Trophoblast cell (in vitro differentiated cells and primary cell): ENCODE data around the gene SAMD8.

Experiments
- DNase-seq, 2 donors: peaks; one replicate each; pipeline ENCODE4 v3.0.0-alpha.2; 2016
- H2AFZ ChIP-seq: 2 replicates; pipeline ENCODE4 v1.6.1; 2013; ENCODE audit warnings: low read length, moderate library complexity, mild to moderate bottlenecking; ENCODE audit not compliant: insufficient read depth, poor library complexity
- H2AK5ac ChIP-seq: 2 replicates; pipeline ENCODE4 v1.6.1; 2013; ENCODE audit warnings: mild to moderate bottlenecking, low read length
- H2BK120ac ChIP-seq: 2 replicates; pipeline ENCODE4 v1.6.1; 2013; ENCODE audit warnings: low read length, mild to moderate bottlenecking, moderate library complexity; ENCODE audit not compliant: insufficient read depth, poor library complexity
- H2BK12ac ChIP-seq: 2 replicates; pipeline ENCODE4 v1.6.1; 2013; ENCODE audit warnings: mild to moderate bottlenecking, low read length, moderate library complexity
- H2BK5ac ChIP-seq: 2 replicates; pipeline ENCODE4 v1.6.1; 2013; ENCODE audit warnings: low read length, low read depth, moderate library complexity, mild to moderate bottlenecking; ENCODE audit not compliant: poor library complexity
- H3K14ac ChIP-seq: 2 replicates; pipeline ENCODE4 v1.6.1; 2013; ENCODE audit warnings: mild to moderate bottlenecking, low read length
- H3K18ac ChIP-seq: 2 replicates; pipeline ENCODE4 v1.6.1; 2013; ENCODE audit warnings: mild to moderate bottlenecking, low read length
- H3K23ac ChIP-seq: 2 replicates; pipeline ENCODE4 v1.6.1; 2013; ENCODE audit warnings: low read length
- H3K27ac ChIP-seq: 2 replicates; pipeline ENCODE4 v1.5.1; 2013; ENCODE audit warnings: low read depth, mild to moderate bottlenecking, inconsistent platforms, low read length, moderate library complexity
- H3K27me3 ChIP-seq: 2 replicates; pipeline ENCODE4 v1.6.1; 2013; ENCODE audit warnings: inconsistent platforms, mild to moderate bottlenecking, low read length, moderate library complexity; ENCODE audit not compliant: insufficient read depth
- H3K36me3 ChIP-seq, 2 experiments: 1 replicate in 1 of 2; 2 replicates in 1 of 2; pipeline ENCODE4 v1.6.1; 2013; ENCODE audit warnings: low read length in 2 of 2, mild to moderate bottlenecking in 2 of 2, moderate library complexity in 1 of 2; ENCODE audit not compliant: insufficient read depth in 2 of 2, control insufficient read depth in 1 of 2
- H3K4ac ChIP-seq: 2 replicates; pipeline ENCODE4 v1.6.1; 2013; ENCODE audit warnings: low read depth, mild to moderate bottlenecking, low read length, moderate library complexity
- H3K4me1 ChIP-seq, 2 experiments: 1 replicate in 1 of 2; 2 replicates in 1 of 2; pipeline ENCODE4 v1.6.1; 2013; ENCODE audit warnings: low read length in 2 of 2, mild to moderate bottlenecking in 2 of 2, moderate library complexity in 1 of 2; ENCODE audit not compliant: insufficient read depth in 2 of 2, control insufficient read depth in 1 of 2
- H3K4me2 ChIP-seq: 2 replicates; pipeline ENCODE4 v1.6.1; 2013; ENCODE audit warnings: inconsistent platforms, mild to moderate bottlenecking, low read length, moderate library complexity
- H3K4me3 ChIP-seq: 2 replicates; pipeline ENCODE4 v1.5.1; 2013; ENCODE audit warnings: mild to moderate bottlenecking, low read depth, low read length, inconsistent platforms
- H3K79me1 ChIP-seq: one replicate; pipeline ENCODE4 v1.6.1; 2013; ENCODE audit warnings: low read length
- H3K79me2 ChIP-seq: 2 replicates; pipeline ENCODE4 v1.6.1; 2013; ENCODE audit warnings: low read length, mild to moderate bottlenecking; ENCODE audit not compliant: control insufficient read depth, insufficient read depth, poor library complexity
- H3K9ac ChIP-seq: 2 replicates; pipeline ENCODE4 v1.6.1; 2013; ENCODE audit warnings: mild to moderate bottlenecking, low read length
- H3K9me3 ChIP-seq: 2 replicates; pipeline ENCODE4 v1.6.1; 2013; ENCODE audit warnings: low read depth, mild to moderate bottlenecking, control low read depth, inconsistent platforms, low read length; ENCODE audit not compliant: insufficient read depth
- H4K12ac ChIP-seq: 2 replicates; pipeline ENCODE4 v1.6.1; 2013; ENCODE audit warnings: low read depth, mild to moderate bottlenecking, low read length, moderate library complexity
- H4K8ac ChIP-seq: 2 replicates; pipeline ENCODE4 v1.6.1; 2013; ENCODE audit warnings: low read depth, mild to moderate bottlenecking, low read length, moderate library complexity
- H4K91ac ChIP-seq: one replicate; pipeline ENCODE4 v1.6.1; 2013; ENCODE audit warnings: low read depth, mild to moderate bottlenecking, low read length, moderate library complexity
- WGBS: extraction: QIAGEN DNeasy Blood & Tissue Kit; methylation state at CpG from one replicate; pipeline ENCODE4 v1.1.7; 2013; ENCODE audit warnings: missing lambda C conversion rate; ENCODE audit not compliant: insufficient read length, insufficient coverage; ENCODE audit errors: extremely low coverage; 5-methylcytosine and 5-hydroxymethylcytosine counted together

The SAMD8 gene

GRCh38 chr10:75065076-75065475 lies 46.4 kb upstream of the SAMD8 start:
- Histone ChIP-seq H2BK5ac (no peak overlapping the region), H3K27ac (no peak overlapping the region), H3K4ac (no peak overlapping the region), H3K4me1 (no peaks in the 10 kb centered on the region), H3K9ac (no peak overlapping the region), H3K79me1 (no peaks in the 10 kb centered on the region), H3K23ac (no peak overlapping the region), H2AFZ (no peak overlapping the region), H4K12ac (no peak overlapping the region), H3K79me2 (no peaks in the 10 kb centered on the region), H2BK12ac (no peak overlapping the region), H3K4me2 (no peak overlapping the region), H2BK120ac (no peak overlapping the region), H3K18ac (no peak overlapping the region), H4K8ac (no peak overlapping the region), H4K91ac (no peak overlapping the region), H3K27me3 (no peaks in the 10 kb centered on the region), H3K14ac (no peak overlapping the region), H3K4me3 (no peak overlapping the region), H3K9me3 (peaks cover 4% of the 10 kb centered on the region), H2AK5ac (no peak overlapping the region), H3K36me3 (no peaks in the 10 kb centered on the region)
- no peak for DNase-seq
- no CpG with 5 or more reads among the region's 4 CpGs for WGBS

GRCh38 chr10:75066271-75066670 lies 45.2 kb upstream of the SAMD8 start:
- no peak for DNase-seq
- Histone ChIP-seq H2BK5ac (no peak overlapping the region), H3K27me3 (no peaks in the 10 kb centered on the region), H4K91ac (no peak overlapping the region), H3K4ac (no peak overlapping the region), H3K36me3 (no peaks in the 10 kb centered on the region), H3K18ac (no peak overlapping the region), H3K79me2 (no peaks in the 10 kb centered on the region), H3K9me3 (peaks cover 4% of the 10 kb centered on the region), H2BK120ac (no peak overlapping the region), H4K12ac (no peak overlapping the region), H3K79me1 (no peaks in the 10 kb centered on the region), H3K4me2 (no peak overlapping the region), H3K4me1 (no peaks in the 10 kb centered on the region), H3K14ac (no peak overlapping the region), H3K9ac (no peak overlapping the region), H2AK5ac (no peak overlapping the region), H2BK12ac (no peak overlapping the region), H3K4me3 (no peak overlapping the region), H3K27ac (no peak overlapping the region), H4K8ac (no peak overlapping the region), H2AFZ (no peak overlapping the region), H3K23ac (no peak overlapping the region)
- WGBS = no CpG with 5 or more reads among the region's 5 CpGs

DNA sequence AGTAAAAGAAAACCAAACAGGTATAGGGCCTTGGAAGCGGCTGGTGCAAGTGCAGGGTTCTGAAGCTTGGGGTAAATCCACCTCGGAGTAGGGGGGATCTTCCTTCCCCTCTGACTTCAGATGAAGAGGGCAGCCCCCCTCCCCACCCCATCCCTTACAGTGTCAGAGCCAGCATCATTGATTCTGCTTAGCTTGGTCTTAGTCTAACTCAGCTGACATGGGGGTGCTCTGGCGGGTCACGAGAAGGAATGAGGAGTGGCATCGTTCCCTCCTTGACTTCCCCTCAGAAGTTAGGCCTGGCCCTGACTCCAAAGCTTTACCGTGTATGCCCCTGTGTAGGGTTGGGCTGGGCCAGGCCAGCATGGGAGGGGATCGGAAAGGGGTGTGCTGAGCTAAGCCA lies 44.2 kb upstream of the SAMD8 start:
- DNase-seq = no peak
- Histone ChIP-seq H3K23ac (no peak overlapping the region), H3K4me1 (no peaks in the 10 kb centered on the region), H3K36me3 (no peaks in the 10 kb centered on the region), H2BK120ac (no peak overlapping the region), H3K27me3 (no peaks in the 10 kb centered on the region), H2AK5ac (no peak overlapping the region), H3K79me1 (no peaks in the 10 kb centered on the region), H3K79me2 (no peaks in the 10 kb centered on the region), H3K9me3 (peaks cover 3% of the 10 kb centered on the region), H3K14ac (no peak overlapping the region), H2BK12ac (no peak overlapping the region), H4K12ac (no peak overlapping the region), H3K27ac (no peak overlapping the region), H3K9ac (no peak overlapping the region), H2BK5ac (no peak overlapping the region), H3K18ac (no peak overlapping the region), H3K4me3 (no peak overlapping the region), H4K91ac (no peak overlapping the region), H2AFZ (no peak overlapping the region), H3K4me2 (no peak overlapping the region), H3K4ac (no peak overlapping the region), H4K8ac (no peak overlapping the region)
- no CpG with 5 or more reads among the region's 7 CpGs for WGBS

DNA sequence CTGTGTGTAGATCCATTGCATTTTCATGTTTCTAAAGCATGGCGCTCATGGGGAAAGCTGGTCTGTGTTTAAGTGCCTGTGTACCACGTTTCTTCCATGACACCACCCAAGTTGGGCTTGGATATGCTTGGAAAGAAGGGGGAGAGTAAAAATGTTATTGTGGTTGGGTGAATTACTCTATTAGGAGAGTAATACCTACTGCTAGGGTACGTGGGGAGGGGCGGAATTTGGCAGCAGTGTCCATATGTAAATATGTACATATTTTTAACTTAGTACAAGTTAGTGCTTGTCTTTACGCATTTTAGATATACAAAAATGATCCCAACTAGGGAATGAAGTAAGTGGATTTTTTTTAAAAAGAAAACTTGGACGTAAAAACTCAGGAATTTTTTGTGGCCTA lies 42.9 kb upstream of the SAMD8 start:
- no peak overlapping the region for H2BK120ac ChIP-seq
- DNase-seq = no peak
- H3K14ac ChIP-seq = no peak overlapping the region
- no peak overlapping the region for H4K91ac ChIP-seq
- H4K12ac ChIP-seq = no peak overlapping the region
- H2BK5ac ChIP-seq = no peak overlapping the region
- H4K8ac ChIP-seq = no peak overlapping the region
- H2AK5ac ChIP-seq = no peak overlapping the region
- no peak overlapping the region for H3K23ac ChIP-seq
- H3K4ac ChIP-seq = no peak overlapping the region
- H3K27me3 ChIP-seq = no peaks in the 10 kb centered on the region
- no peak overlapping the region for H2BK12ac ChIP-seq
- H3K4me1 ChIP-seq = no peaks in the 10 kb centered on the region
- no peak overlapping the region for H3K4me2 ChIP-seq
- H3K9ac ChIP-seq = no peak overlapping the region
- WGBS = no CpG with 5 or more reads among the region's 6 CpGs
- H3K36me3 ChIP-seq = no peaks in the 10 kb centered on the region
- H3K27ac ChIP-seq = no peak overlapping the region
- H3K79me1 ChIP-seq = no peaks in the 10 kb centered on the region
- no peaks in the 10 kb centered on the region for H3K79me2 ChIP-seq
- H3K18ac ChIP-seq = no peak overlapping the region
- peaks cover 2% of the 10 kb centered on the region for H3K9me3 ChIP-seq
- H3K4me3 ChIP-seq = no peak overlapping the region
- no peak overlapping the region for H2AFZ ChIP-seq
